Spleen (tissue), 7 donors: ENCODE measurements around the gene PPARGC1A.

ENCODE experiments used
- POLR2A ChIP-seq, 3 donors: fragments of 450-650 bp; IDR thresholded peaks; one replicate each; pipeline ENCODE4 v1.5.1; 2017; ENCODE audit warnings: antibody characterized with exemption in 3 of 3, mild to moderate bottlenecking in 1 of 3
- POLR2AphosphoS5 ChIP-seq, 3 donors: sonication (generic); formaldehyde crosslinking; IDR thresholded peaks; one replicate each; pipeline ENCODE4 v1.5.1; 2017; ENCODE audit warnings: antibody characterized with exemption in 3 of 3
- TF ChIP-seq, protein P1 (sequence below), 11 experiments: fragments of 200-600 bp in 7 of 11; fragments of 450-650 bp in 4 of 11; sonication (generic) in 4 of 11; IDR thresholded peaks in 8 of 11; conservative IDR thresholded peaks in 3 of 11; 1 replicate in 7 of 11; 2 replicates in 4 of 11; pipeline versions ENCODE4 v1.4.0 to v1.8.0; 2016 to 2021; ENCODE audit warnings: antibody characterized with exemption in 11 of 11, inconsistent platforms in 4 of 11, mild to moderate bottlenecking in 1 of 11
- donor health status: DM: no; HTN: no; CAD: no; lungs with moderate emphysema.
- donor health status: DM: no; HTN: no; CAD: no.
- donor health status: DM: no; HTN: no; CAD: no.

DNA sequence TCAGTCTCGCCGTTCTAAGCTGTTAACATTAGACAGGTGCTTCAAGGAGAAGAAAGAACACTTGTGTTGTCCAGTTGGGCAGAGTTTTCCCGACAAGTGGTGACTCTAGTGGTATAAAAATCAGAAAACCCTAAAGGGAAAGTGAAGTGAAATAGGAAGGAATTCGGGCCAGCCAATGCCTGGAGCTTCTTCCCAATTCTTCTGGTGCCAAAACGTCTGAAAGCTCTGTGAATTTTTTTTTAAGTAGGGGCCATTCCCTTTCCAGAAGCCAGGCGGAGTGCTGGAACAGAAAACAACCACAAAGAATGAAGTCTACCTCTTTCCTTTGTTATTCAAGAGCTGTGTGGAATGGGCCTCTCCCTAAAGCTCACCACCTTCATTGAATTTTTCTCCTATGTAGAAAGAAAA, 43.1 kb upstream of the PPARGC1A start:
- TF ChIP-seq, protein P1, sequence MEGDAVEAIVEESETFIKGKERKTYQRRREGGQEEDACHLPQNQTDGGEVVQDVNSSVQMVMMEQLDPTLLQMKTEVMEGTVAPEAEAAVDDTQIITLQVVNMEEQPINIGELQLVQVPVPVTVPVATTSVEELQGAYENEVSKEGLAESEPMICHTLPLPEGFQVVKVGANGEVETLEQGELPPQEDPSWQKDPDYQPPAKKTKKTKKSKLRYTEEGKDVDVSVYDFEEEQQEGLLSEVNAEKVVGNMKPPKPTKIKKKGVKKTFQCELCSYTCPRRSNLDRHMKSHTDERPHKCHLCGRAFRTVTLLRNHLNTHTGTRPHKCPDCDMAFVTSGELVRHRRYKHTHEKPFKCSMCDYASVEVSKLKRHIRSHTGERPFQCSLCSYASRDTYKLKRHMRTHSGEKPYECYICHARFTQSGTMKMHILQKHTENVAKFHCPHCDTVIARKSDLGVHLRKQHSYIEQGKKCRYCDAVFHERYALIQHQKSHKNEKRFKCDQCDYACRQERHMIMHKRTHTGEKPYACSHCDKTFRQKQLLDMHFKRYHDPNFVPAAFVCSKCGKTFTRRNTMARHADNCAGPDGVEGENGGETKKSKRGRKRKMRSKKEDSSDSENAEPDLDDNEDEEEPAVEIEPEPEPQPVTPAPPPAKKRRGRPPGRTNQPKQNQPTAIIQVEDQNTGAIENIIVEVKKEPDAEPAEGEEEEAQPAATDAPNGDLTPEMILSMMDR (IDR thresholded peaks at IDR 0.05 in 8 of 11, conservative IDR thresholded peaks at IDR 0.05 in 3 of 11): no peak
- TF ChIP-seq POLR2A (IDR thresholded peaks at IDR 0.05): no peak
- TF ChIP-seq POLR2AphosphoS5 (IDR thresholded peaks at IDR 0.05): no peak
